ENCODE data around the gene RFX5.
A peak's percentile ranks its signal among the peaks of the same experiment; 100 is the strongest.
"Not testable (repeated sequence)": the region's sequence is repeated elsewhere in the genome, so short reads cannot be mapped to it uniquely, and the experiment has no call there.

RFX5 gene

DNA sequence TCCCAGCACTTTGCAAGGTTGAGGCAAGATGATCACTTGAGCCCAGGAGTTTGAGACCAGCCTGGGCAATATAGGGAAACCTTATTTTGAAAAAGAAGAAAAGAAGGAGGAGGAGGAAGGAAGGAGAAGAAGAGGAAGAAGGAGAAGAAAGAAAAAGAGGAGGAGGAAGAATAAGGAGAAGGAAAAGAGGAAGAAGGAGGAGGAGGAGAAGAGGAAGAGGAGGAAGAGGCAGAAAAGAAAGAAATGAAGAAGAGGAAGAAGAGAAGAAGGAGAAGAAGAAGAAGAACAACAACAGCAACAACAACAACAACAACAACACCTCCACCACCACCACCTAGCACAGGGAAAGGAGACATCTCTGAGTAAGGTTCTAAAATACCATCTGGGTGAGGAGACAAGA, 14.8 kb upstream of the RFX5 start:
- DNase-seq: no peak

DNA sequence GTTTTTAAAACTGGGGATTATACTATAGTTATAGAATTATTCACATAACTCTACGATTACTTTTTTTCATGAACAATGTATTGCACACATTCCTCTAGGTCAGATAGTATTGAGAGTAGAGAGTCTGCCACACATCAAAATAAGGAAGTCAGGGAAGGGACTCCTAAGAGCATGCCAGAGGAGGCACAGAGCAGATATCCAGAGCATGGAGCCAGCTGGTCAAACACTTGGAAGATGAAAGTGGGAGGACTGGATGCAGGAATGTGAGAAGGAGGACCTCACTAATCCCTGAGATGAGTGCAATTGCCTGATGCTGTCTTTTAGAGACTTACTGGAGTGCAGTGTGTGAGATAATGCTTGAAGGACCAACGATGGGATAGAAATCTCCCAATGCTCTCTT, 9.6 kb upstream of the RFX5 start:
- no peak for DNase-seq

DNA sequence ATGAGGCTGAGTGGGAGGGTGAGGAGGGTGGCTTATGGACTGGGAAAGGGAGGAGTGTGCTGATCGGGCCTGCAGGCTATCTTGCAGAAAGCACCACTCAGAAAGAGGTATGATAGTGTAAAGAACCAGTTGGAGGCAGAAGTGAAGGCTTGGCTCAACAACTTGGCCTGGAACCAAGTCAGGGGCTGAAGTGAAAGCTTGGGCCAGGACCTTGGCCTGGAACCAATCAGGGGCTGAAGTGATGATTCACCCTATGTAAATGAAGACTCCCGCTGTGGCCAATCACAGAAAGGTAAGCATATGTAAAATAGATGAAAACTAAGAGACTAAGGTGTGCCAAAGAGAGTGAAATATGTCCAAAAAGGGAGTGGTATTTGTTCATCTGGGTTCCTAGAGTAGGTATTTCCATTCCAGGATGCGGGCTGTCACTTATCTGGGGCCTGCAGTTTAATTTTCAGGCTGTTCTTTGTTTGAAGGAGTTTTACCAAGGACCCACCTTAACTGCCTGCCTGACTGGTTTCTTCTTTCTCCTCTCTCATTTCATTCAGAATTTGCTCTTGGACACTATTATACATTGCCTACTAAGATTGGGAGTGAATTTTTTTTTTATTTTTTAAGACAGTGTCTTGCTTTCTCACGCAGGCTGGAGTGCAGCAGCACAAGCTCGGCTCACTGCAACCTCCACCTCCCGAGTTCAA, 5.1 kb upstream of the RFX5 start:
- DNase-seq: no peak

DNA sequence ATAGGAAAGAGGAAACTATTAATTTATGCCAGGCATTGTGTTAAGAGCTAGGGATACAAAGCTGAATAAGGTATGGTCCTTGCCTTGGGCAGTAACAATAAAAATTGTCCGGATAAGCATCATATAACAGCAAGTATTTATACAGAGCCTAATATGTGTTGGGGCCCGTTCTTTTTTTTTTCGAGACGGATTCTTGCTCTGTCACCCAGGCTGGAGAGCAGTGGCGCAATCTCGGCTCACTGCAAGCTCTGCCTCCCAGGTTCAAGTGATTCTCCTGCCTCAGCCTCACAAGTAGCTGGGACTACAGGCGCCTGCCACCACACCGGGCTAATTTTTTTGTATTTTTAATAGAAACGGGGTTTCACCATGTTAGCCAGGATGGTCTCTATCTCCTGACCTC, 3.3 kb upstream of the RFX5 start:
- DNase-seq: not testable (repeated sequence)

DNA sequence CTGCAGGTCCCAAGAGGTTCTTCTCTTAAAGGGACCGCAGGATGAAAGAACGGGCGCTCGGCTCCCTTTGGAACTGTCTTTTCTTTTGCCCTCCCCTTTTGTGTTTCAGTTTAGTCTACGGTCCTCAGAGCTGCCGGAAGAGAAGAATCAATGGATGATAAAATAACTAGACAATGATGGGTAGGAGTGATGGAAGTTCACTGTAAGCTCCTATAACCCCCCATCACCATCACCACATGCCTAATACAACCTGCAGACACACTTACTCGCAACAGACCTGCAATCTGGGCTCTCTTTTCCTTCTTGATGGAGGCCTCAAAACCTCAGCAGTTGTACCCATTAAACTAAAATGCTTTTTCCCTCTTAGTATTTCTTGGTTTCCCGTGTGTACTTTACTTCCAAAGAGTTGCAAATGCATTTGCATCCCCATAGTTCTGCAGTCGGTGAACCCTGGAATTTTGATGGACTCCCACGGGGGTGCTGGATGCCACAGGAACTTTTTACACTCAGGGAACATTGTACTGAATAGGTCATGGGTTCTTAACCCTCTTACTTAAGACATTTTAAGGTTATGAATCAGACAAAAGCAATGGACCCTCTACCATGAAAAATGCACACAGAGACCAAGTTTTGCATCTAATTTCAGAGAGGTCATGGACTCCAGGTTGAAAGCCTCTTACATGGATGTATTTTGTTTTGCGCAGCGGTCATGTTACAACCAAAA, 633 bp upstream of the RFX5 start:
- DNase-seq: no peak

DNA sequence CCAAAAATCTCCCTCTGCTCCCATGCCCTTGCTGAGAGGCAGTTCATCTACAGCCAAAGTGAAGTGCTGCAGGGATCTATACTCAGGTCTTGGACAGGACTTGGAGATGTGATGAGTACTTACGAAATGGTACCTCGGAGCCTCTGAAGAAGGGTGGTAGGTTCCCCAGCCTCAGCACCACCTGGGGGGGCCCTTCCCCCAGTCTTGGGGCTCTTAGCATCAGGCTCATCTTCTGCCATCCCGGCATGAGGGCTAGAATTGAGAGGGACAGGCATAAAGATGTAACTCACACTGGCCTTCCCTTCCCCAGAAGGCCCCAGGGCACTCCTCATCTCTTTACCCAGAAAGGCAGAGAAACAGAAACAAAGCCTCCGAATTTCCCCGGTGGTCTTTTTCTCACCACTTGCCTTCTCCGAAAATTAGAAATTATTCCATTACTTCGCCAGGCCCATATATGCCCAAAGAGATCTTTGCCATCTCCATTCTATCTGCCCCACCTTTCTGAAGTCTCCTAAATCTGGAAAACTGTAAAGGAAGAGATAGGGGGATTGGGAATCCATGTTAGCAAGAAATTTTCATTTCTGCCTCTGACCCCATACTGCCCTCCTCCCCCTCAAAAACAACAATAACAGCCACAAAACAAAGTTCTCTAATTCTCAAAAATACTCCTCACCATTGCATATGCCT, 827 bp downstream of the RFX5 start:
- no peak for DNase-seq

DNA sequence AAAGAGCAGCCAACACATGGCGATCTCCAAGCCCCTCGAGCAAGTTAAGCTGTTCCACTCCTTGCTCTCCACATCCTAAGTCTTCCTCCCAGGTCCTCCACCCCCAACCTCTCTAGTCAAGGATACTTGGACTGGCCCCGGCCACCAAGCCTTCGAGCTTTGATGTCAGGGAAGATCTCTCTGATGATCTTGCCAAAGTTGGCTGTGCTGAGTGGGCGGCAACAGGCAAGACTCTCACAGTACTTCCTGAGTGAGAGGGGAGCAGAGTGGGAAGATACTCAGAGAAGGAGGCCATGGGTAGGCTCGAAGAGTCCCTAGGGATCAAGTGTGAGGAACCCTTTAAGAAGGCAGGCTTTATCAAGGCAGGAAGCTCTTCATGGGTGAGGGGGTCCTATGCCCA, 2.8 kb downstream of the RFX5 start:
- DNase-seq: no peak

DNA sequence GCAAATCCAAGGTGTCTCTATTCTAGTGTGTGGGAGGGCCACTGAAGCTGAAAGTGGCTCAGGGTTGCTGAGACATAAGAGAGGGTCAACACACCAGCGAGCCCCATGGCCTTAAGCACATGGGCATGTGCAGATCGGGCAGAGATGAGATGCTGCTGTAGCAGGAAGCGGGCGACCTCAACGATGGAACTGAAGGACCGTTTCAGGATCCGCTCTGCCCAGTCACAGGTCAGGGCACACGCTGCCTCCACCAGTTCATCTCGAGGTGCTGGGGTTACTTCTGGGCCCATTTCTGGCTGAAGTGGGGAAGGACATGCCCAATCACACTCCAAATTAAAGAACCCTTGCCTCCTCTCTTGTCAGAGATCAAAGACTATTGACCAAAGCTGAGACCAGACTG, 3.5 kb downstream of the RFX5 start:
- no peak for DNase-seq

DNA sequence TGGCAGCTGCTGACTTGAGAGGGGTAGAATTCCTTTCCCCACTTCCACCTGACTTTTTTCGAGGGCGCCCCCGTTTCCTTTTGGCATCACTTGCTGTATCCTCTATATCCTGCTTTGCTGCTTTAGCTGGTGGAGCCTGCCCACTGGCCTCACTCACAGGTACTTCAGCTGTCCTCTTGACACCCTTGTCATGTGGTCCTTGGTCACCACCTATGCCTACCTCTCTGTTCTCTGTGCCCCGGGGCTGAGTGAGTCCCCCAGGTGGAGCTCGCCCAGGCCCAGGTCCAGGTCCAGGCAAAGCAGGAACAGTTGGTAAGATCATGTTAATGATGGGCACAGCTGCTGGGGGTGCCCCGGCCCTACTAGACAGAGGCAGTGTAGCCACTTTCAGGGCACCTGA, 4.5 kb downstream of the RFX5 start:
- DNase-seq: no peak

DNA sequence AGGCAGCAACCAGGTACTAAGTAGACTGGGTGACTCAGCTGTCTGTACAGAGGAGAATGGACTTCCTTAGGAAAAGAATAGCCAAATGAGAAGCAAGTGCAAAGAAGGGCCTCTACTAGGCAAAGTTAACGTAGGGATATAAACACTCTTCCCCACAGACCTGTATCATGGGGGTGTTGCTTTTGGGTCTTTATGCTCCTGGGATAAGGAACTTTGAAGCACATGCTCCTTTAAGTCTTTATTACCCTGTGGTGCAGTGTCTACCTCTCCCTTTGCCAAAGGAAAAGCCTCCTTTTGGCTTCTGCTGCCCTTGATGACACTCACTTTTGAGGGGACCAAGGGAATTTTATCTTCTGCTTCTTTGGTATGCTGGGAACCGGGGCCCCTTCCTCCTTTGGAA, 5.0 kb downstream of the RFX5 start:
- no peak for DNase-seq

DNA sequence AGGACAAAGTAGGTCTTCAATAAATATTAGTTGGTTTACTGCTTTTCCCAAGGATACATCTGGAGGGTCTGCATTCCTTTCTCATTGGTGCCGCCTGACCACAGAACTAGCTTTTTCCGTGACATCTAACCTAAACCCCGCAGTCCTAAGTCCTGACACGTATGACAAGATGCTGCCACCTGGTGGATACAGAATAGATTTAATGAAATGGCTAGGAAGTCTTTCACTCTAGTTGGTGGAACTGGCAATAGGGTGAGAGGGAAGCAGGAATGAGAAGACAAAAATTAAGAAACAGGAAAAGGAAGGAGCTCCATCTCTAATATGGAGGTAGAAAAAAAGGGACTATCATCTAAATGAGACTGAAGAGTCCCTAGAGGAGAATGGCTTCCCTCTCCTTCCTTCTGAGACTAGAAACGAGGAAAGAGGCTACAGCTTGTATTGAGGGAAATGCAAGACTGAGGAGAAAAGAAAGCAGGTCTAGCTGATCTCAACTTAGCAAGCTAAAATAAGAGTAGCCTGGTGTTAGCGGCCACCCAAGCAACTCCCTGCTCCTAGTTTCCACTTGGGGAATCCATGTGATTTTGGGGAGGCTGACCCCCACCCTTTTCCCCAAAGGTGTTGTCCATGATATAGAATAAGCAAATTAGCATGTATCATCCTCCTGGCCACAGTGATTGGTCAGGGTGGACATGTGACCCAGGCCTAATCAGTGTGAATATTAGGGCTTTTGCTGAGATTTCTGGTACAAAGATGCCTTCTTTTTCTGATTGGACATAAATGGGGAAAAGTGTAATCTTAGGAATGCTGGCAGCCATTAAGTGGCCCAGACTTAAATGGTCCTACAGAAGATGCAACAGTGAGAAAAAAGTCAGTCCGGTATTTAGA, 5.9 kb downstream of the RFX5 start:
- peak; percentile 61 for DNase-seq

DNA sequence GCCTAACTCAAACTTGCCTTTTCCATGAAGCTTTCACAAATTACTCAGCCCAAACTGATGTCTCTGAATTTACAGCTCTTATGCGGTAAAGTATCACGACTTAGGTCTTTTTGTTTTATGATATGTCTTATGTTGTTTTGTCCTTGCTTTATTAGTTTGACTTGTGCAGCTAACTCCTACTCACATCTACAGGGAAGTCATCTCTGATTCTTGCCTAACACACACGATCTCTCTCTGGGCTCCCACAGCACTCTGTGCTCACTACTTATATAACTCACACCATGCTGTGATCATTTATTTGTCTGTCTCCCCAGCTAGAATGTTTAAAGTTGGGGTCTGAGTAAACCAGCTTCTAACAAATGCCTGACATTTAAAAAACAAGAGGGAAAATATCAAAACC, 10.5 kb downstream of the RFX5 start:
- no peak for DNase-seq

DNA sequence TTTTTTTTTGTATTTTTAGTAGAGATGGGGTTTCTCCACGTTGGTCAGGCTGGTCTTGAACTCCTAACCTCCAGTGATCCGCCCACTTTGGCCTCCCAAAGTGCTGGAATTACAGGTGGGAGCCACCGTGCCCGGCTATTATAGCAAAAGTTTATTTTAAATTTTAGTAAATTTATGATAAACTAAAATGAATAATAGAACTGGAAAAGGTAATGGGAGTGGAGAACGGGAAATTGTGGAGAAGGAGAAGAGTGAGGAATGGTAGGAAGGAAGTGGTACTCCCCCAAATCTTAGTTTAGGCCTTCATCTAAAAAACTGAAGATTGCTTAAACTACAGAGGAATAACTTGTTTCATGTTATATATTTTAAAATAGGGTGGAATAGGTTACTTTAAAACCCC, 12.2 kb downstream of the RFX5 start:
- DNase-seq: no peak

DNA sequence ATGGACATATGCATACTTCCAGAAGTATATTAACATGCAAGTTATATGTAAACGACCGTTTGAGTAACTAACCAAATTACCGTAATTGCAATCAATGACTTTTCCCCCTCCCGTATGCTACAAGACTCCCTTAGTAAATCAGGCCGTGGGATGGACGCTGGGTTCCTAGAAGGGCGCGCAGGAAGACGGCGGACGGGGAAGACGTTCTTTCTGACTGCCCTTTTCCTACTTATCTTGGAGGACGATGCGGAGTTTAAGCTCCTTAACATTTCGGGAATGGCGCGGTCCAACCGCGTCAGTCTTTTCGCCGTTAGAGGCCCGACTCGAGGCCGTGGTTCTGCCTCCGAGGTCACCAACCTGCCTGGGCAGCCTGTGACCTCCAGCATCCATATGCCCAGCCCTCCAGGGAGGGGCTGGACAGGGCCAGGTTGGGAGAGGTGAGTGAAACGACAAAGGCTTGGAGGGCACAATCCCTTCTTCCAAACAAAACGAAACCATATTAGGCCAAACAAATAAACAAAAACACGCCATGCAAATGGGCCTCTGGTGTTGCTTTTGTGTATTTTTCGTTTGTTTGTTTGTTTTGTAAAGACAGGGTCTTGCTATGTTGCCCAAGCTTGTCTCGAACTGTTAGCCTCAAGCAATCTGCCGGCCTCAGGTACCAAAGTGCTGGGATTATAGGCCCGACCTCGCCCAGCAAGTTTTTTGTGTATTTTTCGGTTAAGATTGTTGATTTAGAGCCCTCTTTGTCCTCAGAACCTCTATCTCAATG, 19.0 kb downstream of the RFX5 start:
- no peak for DNase-seq

DNA sequence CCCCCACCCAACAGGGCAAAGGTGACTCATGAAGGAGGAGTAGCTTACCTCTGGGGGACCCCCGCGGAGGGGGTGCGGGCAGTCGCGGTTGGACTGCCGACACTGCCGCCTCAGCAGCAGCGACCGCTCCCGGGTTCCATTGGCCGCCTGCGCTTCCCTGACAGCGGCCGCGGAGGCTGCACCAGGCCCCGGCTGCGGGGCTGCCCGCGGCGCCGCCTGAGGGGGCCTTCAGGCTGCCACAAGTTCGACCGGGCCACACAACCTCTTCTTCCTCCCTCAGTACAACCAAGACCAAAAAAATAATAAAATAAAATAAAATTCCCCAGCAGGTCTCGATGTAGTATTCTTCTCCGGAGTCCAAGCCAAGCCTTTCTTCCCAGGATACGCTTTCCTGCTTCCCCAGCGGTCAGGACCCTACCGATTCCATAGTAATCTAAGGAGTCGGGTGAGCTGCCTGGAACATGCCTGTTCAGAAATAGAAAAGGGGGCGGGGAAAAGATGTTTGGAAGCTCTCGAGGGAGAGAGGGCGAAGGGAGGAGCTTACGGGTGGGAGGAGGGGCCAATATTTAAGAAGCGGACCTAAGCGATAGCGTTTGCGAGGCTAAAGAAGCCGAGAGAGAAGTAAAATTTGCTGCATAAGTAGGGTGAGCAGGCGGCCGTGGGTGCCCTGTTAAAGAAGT, 19.7 kb downstream of the RFX5 start, which contains the start of gene PI4KB:
TSS of gene PI4KB (minus strand) at position 194 of the 680 bp plus-strand sequence. CDS start 10,935 bp downstream, outside the sequence.
- peak; percentile 96 for DNase-seq

DNA sequence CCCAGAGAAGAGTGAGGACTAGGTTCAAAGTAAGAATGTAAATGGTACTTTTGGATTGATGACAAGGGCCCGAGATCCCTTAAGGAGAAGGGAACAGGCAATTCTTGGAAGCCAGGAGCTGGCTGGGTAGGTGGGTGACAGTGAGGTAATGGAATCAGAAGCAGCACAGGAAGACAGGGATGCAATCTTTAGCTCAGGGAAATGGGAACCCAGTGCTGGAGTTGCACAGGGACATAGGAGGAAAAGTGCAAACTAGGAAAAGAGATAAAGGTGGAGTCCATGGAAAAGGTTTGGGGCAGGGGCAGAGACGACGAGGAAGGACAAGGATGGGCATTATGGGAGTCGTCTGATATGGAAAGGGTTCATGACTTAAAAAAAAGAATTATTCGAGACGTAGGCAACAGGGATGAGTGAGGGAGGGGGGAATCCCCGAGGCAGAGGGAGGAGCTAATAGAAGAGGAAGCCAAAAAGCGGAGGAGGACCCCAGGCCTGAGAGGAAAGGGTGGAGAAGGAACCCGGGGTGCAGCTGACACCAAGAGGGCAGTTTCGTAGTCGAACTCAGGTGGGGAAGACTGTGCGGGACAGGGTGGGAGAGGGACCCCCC, 20.3 kb downstream of the RFX5 start:
- DNase-seq: peak; percentile 56

DNA sequence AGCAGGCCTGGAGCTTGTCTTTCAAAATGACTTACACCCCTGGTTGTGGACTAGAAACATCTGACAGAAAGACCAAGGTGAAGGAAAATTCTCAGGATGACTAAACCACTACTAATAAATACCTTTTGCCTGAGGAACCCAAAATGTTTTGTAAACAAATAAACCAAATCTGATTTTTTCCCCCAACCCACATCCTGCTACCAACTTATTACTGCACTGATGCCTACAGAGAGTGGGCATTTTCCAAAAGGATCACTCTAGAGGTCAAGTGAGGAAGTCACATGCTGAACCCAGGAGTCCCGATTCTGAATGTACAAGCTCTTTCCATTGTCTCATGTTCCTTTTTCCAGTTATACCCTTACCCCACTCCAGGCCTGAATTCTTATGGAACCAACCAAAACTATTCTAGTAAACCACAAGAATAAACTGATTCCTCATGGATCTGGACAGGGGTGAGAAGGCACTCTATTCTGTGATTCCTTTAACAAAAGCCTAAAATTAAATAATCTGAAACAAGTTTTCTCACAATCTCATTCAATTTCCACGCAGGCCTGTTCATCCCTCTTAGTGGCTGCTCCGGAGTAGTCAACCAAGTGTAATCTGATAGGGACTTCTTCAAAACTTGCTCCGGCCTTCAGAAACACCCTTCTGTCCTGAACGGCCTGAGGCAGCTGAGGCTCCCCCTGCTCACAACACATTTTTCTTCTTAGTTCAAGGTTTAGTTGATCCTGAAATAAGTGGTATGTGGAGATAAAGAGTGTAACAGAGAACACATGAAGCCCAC, 21.2 kb downstream of the RFX5 start:
- no peak for DNase-seq

DNA sequence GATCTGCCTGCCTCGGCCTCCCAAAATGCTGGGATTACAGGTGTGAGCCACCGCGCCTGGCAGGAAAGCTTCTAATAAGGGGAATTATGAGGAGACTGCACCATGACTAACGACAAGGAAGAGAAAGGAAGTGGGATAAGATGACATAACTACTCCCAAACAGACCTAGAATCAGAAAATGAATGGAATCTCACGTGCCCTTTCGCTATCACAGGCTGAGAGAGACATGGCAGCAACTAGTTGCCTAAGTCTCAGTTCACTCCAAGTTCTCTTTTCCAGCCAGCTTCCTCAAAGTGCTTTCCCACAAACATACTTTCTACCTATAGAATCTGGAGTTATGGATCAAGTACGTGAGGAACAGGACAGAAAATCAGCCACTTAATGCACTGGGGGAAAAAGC, 21.8 kb downstream of the RFX5 start:
- no peak for DNase-seq

DNA sequence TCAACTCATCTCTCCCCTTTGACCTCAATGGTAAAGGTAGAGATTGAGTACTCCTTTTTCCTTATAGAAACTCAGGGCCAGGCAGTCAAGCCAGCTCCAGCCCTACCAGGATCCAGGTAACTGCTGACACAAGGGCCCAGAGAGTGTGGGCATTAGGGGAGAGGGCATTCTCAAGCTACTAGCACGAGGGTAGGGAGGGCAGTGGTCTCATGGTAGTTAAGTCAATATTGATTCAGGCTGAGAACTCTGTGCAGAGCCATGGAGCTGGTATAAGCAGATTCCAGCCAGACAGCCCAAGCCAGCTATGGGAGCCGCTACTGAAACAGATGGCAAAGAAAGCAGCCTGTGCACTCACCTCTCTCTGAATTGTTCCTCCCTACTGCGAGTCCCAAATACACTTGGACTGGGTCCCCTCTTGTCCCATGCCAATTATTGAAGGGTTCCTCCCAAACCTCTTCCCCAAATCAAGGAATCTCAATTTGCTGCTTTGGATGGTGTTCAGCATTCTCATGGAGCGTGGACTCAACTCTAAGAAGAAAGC, 22.6 kb downstream of the RFX5 start:
- DNase-seq: no peak

DNA sequence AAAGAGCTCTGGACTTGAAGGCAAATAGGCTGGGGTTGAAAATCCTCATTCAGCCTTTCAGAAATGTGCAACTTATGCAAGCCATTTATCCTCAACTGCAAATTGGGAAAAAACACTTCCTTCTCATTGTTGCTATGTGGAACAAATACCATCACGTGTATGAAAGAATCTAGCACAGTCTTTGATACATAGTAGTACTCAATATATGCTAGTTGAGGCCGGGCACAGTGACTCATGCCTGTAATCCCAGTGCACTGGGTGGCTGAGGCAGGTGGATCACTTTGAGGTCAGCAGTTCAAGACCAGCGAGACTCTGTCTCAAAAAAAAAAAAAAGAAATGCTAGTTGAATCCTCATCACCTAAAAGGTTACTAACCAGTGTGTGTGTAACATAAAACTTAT, 28.1 kb downstream of the RFX5 start:
- no peak for DNase-seq

All from GF-D8 (cell line).